ENCODE results near the gene ZNF841.

DNA sequence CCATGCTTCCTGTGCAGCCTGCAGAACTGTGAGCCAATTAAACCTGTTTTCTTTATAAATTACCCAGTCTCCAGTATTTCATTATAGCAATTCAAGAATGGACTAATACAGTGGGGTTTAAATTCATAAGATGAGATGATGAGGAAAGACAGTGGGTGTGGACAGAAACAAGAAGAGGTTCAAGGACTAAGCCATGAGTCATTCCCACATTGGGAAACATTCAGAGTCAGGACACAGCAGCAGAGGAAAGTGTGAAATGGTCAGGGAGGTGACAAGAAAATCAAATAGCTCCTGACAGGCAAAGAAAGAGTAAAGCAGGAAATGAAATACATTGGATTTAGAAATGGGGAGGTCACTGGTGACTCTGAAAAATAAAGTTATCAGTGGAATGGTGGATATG lies 9.1 kb downstream of the ZNF841 start:
- TF ChIP-seq, protein P1, sequence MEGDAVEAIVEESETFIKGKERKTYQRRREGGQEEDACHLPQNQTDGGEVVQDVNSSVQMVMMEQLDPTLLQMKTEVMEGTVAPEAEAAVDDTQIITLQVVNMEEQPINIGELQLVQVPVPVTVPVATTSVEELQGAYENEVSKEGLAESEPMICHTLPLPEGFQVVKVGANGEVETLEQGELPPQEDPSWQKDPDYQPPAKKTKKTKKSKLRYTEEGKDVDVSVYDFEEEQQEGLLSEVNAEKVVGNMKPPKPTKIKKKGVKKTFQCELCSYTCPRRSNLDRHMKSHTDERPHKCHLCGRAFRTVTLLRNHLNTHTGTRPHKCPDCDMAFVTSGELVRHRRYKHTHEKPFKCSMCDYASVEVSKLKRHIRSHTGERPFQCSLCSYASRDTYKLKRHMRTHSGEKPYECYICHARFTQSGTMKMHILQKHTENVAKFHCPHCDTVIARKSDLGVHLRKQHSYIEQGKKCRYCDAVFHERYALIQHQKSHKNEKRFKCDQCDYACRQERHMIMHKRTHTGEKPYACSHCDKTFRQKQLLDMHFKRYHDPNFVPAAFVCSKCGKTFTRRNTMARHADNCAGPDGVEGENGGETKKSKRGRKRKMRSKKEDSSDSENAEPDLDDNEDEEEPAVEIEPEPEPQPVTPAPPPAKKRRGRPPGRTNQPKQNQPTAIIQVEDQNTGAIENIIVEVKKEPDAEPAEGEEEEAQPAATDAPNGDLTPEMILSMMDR (IDR thresholded peaks at IDR 0.05): no peak
- TF ChIP-seq EZH2 (IDR thresholded peaks at IDR 0.05; ENCODE audit: borderline replicate concordance, insufficient read depth, low read depth, low read length, poor library complexity, severe bottlenecking): no peak
